K562 (cell line): ENCODE results near the gene BRF1.

Experiments
- TF ChIP-seq, protein P1 (sequence below): fragments of 450-650 bp; conservative IDR thresholded peaks from 2 replicates; pipeline ENCODE4 v1.6.1; 2016; ENCODE audit warnings: missing genetic modification characterization, low read depth, mild to moderate bottlenecking, missing compliant biosample characterization, moderate library complexity
- TF ChIP-seq, protein P2 (sequence below): IDR thresholded peaks from 2 replicates; pipeline ENCODE4 v1.6.1; 2012; ENCODE audit warnings: low read depth, low read length, improper control_type of control experiment, borderline replicate concordance

DNA sequence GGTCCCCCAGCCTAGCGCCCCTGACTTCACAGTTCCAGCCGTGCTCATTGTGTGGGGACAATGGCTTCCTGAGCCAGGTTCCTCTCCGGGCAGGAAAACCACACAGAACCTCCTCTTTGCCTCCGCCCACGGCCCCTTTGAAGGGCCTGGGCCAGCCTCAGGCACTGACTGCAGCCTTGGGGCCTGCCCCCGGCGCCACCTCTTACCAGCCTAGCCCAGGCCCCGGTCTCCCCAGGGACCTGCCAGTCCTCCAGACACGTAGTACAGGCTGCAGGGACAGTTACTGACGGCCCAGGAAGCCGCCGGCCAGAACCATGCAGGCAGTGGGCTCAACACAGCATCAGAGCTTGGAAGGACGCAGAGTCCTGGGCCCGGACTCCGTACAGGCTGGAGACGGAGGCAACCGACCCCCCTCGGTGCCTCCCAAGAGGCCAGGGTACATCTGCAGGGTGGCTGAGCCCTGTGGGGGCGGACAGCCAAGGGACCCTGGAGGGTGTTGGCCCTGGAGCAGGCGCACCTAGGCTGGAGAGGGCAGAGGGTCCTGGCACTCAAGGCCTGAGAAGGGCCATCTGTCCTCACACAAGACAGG, 98.8 kb downstream of the BRF1 start:
- TF ChIP-seq, protein P1, sequence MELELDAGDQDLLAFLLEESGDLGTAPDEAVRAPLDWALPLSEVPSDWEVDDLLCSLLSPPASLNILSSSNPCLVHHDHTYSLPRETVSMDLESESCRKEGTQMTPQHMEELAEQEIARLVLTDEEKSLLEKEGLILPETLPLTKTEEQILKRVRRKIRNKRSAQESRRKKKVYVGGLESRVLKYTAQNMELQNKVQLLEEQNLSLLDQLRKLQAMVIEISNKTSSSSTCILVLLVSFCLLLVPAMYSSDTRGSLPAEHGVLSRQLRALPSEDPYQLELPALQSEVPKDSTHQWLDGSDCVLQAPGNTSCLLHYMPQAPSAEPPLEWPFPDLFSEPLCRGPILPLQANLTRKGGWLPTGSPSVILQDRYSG (tag) = no peak
- TF ChIP-seq, protein P2, sequence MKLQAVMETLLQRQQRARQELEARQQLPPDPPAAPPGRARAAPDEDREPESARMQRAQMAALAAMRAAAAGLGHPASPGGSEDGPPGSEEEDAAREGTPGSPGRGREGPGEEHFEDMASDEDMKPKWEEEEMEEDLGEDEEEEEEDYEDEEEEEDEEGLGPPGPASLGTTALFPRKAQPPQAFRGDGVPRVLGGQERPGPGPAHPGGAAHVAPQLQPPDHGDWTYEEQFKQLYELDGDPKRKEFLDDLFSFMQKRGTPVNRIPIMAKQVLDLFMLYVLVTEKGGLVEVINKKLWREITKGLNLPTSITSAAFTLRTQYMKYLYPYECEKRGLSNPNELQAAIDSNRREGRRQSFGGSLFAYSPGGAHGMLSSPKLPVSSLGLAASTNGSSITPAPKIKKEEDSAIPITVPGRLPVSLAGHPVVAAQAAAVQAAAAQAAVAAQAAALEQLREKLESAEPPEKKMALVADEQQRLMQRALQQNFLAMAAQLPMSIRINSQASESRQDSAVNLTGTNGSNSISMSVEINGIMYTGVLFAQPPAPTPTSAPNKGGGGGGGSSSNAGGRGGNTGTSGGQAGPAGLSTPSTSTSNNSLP = no peak
